Fibroblast of skin of left biceps (primary cell): ENCODE measurements around the gene PLIN4.
"Not testable (repeated sequence)": the region's sequence is repeated elsewhere in the genome, so short reads cannot be mapped to it uniquely, and the experiment has no call there.

ENCODE experiments used
- DNase-seq, 2 experiments: peaks; one replicate each; pipeline ENCODE4 v3.0.0-alpha.2; 2013; ENCODE audit warnings: low read depth in 2 of 2

PLIN4 gene

DNA sequence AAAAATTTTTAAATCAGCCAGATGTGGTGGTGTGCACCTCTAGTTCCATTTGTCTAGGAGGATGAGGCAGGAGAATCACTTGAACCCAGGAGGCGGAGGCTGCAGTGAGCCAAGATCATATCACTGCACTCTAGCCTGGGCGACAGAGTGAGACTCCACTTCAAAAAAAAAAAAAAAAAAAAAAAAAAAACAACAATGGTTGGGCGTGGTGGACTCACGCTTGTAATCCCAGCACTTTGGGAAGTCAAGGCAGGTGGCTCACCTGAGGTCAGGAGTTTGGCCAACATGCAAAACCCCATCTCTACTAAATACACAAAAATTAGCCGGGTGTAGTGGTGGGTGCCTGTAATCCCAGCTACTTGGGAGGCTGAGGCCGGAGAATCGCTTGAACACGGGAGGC lies 9.1 kb upstream of the PLIN4 start:
- DNase-seq, result not testable (repeated sequence)

DNA sequence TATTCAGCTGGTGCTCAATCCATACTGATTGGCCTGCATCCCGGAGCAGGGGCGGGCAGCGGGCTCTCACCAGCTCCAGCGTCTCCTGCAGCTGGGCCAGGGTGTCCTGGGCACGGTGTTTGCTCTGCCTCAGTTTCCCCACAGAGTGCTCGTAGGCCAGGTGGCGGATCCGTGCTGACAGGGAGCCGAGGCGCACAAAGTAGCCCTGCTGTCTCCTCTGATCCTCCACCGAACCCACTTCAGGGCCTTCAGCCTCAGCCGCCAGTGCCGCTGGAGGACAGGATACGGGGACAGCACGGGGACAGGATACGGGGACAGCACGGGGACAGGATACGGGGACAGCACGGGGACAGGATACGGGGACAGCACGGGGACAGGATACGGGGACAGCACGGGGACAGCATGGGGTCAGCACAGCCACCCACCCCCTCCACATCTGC lies 7.3 kb upstream of the PLIN4 start:
- DNase-seq, result no peak

DNA sequence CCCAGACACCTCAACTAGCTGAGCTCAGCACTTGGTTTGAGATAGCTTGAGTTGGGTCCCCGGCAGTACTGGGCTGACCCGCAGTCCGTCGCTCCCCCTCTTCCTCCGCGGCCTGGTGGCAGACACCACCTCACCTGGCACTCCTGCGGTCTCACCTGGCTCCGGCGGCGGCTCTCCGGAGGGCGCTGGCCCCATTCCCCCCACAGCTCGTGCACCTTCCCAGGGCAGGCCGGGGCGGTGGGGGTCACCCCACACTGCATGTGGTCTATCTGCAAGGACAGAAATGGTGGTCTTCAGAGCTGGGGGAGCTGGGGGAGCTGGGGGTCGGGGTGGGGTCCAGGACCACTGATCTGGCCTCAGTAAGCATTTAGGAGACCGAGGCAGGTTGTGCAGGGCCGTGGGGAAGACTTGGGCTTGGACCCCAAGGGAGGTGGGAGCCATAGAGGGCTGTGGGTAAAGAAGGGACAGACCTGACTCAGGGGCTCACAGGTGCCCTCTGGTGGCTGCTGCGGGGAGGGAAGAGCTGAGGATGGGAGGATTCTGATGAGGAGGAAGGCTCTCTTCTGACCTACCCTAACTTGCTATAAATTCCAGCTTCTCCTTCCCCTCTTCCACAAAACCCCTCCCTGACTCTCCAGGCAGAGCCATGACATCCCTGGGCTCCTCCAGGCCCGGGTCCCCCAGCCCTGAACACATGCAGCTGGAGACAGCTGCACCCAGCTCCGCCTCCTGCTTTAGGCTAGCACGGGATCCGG lies 6.7 kb upstream of the PLIN4 start:
- no peak for DNase-seq

DNA sequence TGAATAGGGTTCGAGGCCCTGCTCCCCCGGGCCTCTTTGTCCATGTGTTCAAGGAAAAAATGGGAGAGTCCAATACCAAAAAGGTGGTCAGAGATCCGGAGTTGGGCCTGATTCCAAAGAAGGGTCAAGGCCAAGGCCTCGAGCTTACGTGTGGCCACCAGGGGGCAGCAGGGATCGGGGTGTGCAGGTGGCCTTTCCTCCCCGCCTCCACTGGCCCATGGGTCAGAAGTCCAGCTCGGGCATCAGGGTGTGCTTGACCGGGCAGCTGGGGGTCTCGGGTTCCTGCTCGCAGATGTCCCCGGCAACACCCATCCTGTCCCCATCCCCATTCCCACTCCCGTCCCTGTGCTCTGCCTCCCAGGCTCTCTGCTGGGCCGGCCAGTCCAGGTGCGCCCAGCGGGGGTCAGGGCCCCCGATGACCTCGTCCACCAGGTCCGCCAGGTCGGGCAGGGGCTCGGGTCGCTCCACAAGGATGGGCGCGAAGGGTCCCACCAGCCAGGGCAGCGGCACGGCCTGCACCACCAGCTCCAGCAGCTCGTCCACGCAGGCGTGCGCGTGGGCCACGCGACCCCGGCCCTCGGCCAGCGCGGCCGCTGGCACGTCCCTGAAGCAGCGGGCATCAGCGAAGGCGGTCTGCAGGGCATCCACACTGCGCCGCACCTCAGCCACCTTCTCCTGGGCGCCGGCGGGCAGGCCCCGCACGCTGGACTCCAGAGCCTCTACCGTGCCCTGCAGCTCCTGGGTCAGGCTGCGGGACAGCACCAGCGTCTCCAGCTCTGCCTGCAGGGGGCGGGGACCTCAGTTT lies 5.2 kb upstream of the PLIN4 start:
- DNase-seq, result no peak

DNA sequence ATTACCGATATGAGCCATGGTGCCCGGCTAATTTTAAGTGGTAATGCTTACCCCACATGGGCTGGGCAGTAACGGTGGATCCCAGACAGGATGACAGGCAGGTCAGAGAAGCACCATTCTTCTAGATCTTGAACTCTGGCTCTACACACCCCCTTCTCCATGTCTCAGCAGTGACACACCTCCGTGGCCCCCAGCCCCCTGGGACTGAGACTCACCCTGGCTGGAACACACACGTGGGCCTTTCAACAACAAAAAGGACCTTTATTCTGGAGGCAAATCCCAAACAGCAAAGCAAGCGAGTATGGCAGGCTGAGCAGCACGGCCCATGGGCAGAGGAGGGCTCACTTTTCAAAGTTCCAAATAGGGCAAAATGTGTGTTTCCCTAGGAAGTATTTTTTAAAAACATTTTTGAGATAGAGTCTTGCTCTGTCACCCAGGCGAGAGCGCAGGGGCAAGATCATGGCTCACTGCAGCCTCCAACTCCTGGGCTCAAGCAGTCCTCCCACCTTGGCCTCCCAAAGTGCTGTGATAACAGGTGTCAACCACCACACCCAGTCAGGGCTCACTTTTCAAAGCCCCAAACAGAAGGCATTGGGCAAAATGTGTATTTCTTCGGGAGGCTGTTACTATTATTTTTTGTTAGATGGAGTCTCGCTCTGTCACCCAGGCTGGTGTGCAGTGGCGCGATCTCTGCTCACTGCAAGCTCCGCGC lies 4.2 kb upstream of the PLIN4 start:
- DNase-seq, result no peak

DNA sequence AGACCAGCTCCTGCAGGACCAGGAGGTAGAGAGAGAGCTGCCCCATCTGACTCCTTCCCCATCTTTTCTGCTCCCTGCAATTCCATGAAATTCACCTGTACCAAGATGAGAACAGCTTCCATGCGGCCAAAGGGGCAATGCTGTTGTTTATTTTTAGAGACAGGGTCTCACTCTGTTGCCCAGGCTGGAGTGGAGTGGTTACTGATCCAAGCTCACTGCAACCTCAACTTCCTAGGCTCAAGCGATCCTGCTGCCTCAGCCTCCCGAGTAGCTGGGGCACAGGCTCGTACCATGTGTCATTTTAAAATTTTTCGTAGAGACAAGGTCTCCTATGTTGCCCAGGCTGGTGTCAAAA lies 3.6 kb upstream of the PLIN4 start:
- no peak for DNase-seq

DNA sequence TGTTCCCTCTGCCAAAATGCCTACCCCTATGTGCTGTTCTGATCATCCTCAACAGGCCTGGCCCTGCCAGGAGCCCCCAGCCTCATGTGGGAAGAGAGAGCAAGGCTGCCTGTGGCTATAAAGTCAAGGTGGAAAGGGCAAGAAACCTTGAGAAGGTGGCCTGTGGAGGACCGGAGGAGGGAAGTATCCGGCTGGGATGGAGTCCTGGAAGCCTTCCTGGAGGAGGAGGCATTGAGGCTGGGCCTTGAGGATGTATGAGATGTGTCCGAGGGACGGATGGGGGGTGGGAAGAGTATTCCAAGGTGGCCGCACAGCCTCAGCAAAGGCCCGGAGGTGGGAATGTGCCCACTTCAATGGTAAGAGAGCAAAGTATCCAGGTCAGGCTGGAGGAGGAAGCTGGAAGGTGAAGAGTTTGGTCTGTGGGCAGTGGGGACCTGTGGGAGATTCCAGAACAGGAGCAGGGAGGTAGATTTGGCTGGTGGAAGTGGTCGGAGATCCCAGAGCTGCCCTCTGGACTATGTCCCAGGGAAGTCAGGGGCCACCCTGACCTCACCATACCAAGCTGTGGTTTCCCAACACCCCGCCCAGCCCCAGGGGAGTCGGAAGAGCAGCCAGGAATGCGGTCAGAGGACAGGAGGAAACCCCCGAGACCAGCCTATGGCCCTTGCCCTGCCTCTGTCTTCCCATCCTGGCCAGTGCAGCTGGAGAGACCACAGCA lies 3.0 kb upstream of the PLIN4 start:
- no peak for DNase-seq

DNA sequence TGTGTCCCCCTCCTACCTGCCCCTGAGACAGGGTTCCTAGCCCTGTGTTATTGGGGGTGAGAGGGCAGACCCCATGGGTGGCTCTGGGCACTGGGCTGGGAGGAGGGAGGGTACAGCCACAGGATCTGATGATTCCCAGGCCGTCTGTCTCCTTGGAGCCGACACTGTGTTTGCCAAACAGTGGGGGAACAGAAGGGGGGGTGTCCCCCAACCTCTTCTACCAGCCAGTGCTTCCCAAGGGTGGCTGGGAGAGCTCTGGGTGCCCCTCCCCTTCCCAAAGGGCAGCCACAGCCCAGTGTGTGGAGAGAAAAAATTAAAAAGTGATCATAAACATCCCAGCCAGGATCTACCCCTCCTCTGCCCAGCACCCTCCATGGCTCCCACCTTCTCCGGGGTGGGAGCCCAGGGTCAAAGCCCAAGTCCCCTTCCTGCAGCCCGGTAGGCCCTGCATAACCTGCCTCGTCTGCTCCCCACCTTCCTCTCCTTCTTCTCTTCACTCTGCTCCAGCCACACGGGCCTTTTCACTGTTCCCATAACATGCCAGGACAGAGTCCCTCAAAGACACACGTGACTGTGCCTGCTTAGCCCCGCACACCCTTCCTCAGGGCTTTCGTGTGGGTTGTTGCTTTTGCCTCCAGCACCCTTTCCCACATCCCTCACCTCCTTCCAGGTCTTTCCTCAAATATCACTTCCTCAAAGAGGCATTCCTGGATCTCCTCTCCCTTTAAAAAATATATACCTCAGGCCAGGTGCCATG lies 1.4 kb upstream of the PLIN4 start:
- DNase-seq, result no peak

DNA sequence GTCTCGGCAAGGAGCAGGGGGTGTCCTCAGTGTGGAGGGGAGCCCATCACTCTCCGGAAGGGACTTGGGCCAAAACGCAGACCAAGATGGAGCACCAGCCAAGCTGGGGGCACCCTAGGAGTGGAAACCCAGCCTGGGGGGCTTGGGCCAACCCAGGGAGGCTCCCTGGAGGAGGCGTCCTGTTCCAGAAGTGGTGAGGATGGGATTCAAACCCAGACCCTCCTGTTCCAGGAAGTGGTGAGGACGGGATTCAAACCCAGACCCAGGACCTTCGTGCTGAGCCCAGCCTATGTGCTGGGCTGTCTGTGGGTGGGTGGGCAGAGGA lies 848 bp upstream of the PLIN4 start:
- DNase-seq, result no peak

DNA sequence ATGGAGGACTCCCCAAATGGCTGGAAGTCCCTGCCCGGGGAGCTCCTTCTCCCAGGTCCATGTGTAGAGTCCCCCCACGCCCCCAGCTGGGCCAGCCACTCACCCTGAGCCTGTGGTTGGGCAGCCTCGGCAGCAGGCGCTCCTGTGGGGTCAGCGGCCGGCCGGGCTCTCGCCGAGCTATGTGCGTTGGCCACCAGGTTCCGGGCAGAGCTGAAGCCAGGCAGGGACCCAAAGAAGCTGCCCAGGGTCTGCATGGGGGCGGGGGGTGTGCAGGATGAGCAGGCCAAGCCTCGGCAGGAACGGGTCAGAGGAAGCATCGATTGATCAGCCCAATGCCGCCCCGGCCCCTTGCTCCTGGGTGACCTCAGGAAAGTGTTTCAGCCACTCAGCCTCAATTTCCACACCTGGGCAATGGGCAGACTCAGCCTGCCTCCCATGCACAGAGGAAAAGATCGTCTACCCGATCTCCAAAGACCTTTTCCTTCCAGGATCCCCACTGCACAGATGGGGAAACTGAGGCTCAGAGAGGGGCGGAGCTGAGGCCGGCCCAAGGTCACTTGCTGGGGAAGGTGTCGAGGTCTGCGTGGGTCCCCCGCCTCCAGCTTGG lies 732 bp downstream of the PLIN4 start:
- no peak for DNase-seq

DNA sequence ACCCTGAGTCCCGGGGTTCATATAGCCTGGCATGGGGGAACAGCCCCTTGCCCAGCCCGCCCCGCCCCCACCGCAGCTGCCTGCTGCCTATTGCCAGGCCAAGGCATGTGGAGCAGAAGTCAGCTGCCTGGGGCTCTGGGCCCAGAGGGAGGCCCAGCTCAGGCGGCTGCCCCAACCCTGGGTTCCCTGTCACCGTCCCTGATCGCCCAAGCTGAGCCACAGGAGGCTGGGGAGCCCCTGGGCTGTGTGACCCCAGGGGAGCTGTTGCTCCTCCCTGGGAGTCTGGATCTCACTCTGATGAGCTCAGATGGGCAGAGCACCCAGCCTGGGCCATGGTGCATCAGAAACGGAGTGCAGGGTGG lies 1.4 kb downstream of the PLIN4 start:
- DNase-seq, result no peak

DNA sequence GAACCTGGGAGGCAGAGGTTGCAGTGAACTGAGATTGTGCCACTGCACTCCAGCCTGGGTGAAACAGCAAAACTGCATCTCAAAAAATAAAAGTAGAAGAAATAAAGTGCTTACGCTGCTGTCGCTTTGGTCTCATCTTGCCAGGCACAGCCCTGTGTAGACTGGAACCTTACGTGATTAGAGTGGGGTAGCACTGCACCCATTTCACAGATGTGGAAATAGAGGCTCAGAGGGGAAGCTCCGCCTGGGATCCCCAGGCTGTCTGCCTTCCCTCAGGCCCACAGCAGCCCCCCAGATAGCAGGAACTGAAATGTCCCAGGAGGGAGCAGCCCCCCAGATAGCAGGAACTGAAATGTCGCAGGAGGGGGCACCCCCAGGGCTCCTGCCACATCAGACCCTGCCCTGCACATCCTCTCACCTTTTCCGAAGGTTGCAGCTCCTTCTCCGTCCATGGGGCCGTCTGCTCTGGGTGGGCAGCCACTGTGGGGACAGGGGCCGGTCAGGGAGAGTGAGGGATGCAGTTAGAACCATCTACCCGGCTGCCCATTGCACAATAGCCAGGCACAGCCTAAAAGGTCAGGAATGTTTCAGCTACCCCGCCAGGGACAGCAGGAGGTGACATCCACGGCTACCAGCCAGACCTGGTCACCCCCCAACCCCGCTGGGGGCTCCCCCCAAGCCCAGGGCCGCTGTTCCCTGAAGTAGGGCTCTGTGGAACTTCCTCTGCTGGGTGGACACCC lies 1.9 kb downstream of the PLIN4 start:
- DNase-seq, result no peak

DNA sequence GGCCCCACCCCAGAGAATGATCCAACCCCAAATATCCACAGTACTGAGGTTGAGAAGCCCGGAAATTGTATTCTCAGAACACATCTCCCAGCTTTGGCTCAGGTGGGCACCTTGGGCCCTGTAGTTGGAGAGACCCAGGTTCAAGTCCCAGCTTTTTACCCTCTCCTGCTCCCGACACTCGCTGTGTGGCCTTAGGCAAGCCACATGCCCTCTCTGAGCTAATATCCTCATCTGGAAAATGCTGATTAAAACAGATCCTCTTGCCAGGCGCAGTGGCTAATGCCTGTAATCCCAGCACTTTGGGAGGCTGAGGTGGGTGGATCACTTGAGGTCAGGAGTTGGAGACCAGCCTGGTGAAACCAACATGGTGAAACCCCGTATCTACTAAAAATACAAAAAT lies 2.6 kb downstream of the PLIN4 start:
- DNase-seq, result no peak

DNA sequence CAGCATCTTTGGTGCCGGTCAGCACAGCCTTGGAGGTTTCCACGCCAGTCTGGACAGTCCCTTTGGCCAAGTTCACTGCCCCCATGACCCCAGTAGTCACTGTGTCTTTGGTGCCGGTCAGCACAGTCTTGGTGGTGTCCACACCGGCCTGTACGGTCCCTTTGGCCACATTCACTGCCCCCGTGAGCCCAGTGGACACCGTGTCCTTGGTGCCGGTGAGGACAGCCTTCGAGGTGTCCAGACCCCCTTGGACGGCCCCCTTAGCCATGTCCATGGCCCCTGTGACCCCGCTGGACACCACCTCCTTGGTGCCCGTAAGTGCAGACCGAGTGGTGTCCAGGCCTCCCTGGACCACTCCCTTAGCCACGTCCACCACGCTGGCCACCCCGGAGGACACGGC lies 5.0 kb downstream of the PLIN4 start:
- DNase-seq, result no peak

DNA sequence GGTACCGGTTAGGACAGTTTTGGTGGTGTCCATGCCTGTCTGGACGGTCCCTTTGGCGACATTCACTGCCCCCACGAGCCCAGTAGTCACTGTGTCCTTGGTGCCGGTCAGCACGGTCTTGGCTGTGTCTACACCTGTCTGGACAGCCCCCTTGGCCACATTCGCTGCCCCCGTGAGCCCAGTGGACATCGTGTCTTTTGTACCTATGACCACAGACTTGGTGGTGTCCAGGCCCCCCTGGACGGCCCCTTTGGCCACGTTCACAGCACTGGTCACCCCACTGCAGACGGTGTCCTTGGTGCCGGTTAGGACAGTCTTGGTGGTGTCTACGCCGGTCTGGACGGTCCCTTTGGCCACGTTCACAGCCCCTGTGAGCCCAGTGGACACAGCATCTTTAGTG lies 6.2 kb downstream of the PLIN4 start:
- no peak for DNase-seq

DNA sequence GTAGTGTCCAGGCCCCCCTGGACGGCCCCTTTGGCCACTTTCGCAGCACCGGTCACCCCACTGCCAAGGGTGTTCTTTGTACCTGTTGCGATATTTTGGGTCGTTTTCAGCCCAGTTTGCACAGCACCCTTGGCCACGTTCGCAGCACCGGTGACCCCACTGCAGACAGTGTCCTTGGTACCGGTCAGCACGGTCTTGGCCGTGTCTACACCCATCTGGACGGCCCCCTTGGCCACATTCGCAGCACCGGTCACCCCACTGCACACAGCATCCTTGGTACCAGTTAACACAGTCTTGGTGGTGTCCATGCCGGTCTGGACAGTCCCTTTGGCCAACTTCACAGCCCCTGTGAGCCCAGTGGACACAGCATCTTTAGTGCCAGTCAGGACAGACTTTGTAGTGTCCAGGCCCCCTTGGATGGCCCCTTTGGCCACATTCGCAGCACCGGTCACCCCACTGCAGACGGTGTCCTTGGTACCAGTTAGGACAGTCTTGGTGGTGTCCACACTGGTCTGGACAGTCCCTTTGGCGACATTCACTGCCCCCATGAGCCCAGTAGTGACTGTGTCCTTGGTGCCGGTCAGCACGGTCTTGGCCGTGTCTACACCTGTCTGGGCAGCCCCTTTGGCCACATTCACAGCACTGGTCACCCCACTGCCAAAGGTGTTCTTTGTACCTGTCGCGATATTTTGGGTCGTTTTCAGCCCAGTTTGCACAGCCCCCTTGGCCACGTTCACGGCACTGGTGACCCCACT lies 6.8 kb downstream of the PLIN4 start:
- no peak for DNase-seq

DNA sequence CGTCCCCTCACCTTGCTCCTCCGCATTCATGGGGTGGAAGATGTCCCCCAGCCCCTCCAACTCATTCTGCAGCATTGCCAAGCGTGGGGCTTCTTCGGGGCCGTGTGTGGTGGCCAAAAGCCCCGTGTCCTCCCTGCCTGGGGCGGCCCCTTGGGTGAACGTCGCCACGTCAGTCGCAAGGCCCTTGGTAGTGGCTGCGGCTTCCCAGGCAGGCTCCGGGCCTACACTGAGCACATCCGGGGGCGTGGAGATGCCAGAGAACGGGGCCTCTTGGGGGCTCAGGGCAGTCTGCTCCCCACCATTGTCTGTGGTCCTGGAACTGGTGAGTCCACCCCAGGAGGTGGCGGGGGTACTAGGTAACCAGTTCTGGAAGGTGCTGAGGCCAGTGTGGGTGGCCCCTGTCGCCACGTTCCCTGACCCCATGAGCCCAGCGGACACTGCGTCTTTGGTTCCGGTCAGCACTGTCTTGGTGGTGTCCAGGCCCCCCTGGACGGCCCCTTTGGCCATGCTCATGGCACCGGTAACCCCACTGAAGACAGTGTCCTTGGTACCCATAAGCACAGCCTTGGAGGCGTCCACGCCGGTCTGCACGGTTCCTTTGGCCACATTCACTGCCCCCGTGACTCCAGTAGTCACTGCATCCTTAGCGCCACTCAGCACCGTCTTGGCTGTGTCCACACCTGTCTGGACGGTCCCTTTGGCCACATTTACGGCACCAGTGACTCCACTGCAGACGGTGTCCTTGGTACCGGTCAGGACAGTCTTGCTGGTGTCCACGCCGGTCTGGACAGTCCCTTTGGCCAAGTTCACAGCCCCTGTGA lies 7.6 kb downstream of the PLIN4 start:
- no peak for DNase-seq

DNA sequence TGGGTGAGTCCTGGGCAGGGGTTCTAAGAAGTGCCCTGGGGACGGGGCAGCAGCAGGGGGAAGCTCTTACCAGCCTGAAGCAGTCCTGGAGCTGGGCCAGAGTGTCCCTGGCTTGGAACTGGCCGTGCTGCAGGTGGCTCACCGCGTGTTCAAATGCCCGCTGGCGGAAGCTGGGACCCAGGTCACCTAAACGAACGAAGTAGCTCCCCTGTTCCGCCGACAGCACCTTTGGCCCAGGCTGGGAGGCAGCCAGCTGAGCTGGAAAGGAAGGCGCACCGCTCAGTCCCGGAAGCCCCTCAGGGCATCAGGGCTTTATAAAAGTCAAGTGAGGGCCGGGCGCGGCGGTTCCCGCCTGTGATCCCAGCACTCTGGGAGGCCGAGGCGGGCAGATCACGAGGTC lies 9.6 kb downstream of the PLIN4 start:
- DNase-seq, result no peak

DNA sequence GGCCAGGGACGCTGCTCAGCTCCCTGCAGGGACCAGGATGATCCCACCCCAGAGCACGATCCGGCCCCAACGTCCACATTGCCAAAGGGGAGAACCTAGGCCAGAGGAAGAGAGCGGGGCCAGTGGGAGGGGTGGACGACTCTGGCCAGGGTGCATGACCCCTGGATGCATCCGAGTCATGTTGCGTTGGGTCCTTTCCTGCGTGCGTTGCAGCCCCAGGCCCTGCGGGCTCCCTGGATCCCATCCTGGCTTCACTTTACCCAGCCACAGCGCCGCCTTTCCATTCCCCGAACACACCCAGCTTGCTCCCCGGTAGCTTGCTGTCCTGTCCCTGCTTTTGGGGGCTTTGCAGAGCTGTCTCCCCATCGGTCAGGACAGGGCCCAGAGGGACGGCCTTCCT lies 10.5 kb downstream of the PLIN4 start:
- DNase-seq, result no peak
